Tibial nerve (tissue), 3 donors: ENCODE measurements around the gene ALPI.

ENCODE experiments used
- POLR2A ChIP-seq, 2 donors: fragments of 450-650 bp; IDR thresholded peaks; one replicate each; pipeline ENCODE4 v1.6.1; 2017; ENCODE audit warnings: antibody characterized with exemption in 2 of 2, mild to moderate bottlenecking in 2 of 2, moderate library complexity in 2 of 2
- TF ChIP-seq, protein P1 (sequence below), 5 experiments: fragments of 200-600 bp in 3 of 5; fragments of 450-650 bp in 2 of 5; sonication (generic) in 3 of 5; IDR thresholded peaks; one replicate each; pipeline ENCODE4 v1.5.1; 2016 to 2019; ENCODE audit warnings: antibody characterized with exemption in 5 of 5, mild to moderate bottlenecking in 3 of 5, moderate library complexity in 2 of 5

GRCh38 chr2:232448304-232448690 lies 7.7 kb upstream of the ALPI start:
- TF ChIP-seq, protein P1, sequence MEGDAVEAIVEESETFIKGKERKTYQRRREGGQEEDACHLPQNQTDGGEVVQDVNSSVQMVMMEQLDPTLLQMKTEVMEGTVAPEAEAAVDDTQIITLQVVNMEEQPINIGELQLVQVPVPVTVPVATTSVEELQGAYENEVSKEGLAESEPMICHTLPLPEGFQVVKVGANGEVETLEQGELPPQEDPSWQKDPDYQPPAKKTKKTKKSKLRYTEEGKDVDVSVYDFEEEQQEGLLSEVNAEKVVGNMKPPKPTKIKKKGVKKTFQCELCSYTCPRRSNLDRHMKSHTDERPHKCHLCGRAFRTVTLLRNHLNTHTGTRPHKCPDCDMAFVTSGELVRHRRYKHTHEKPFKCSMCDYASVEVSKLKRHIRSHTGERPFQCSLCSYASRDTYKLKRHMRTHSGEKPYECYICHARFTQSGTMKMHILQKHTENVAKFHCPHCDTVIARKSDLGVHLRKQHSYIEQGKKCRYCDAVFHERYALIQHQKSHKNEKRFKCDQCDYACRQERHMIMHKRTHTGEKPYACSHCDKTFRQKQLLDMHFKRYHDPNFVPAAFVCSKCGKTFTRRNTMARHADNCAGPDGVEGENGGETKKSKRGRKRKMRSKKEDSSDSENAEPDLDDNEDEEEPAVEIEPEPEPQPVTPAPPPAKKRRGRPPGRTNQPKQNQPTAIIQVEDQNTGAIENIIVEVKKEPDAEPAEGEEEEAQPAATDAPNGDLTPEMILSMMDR (IDR thresholded peaks at IDR 0.05): no peak
- TF ChIP-seq POLR2A (IDR thresholded peaks at IDR 0.05): no peak
